ENCODE results near the gene SVIL.
"Not testable (repeated sequence)": the region's sequence is repeated elsewhere in the genome, so short reads cannot be mapped to it uniquely, and the experiment has no call there.

The SVIL gene

DNA sequence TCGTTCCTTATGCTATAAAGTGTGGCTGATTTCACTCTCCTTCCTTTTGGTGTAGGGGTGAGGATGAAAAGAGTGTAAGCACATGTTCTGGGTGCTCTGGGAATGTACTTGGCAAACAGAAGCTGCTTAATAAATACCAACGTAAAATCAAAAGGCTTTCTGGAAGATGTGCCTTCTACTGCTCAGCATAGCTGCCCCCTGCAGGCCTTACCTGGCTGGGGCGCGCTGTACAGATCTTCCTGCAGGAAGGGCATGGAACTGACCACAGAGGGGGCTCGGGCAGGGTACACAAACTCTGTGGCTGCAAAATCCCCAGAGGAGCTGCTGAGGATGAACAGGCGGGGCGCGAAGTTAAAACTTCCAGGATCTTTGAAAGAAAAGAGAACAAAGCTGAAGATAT, 169.4 kb downstream of the SVIL start:
- no peak for DNase-seq (ENCODE audit: low read depth in 2 of 2, low spot score in 1 of 2)

GRCh38 chr10:29464671-29465171, 170.1 kb downstream of the SVIL start:
- DNase-seq (ENCODE audit: low read depth in 2 of 2, low spot score in 1 of 2), result not testable (repeated sequence)

DNA sequence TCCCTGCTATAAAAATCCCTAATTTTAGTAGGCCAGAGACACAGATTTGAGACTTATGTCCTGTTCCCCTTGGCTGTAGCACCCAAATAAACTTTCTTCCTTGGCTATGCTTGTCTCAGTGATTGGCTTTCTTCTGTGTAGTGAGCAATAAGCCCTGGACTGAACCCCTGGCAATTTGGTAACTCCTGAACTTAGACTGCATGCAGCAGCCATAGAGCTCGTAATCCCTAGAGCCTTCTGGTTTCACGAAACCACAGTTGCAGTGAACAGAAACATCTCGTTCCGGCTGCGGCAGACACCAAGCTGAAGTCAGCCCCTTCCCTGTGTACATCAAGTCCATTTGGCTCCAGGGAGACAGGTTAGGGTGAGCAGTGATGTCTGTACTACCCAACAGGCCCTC, 173.7 kb downstream of the SVIL start:
- no peak for DNase-seq (ENCODE audit: low read depth in 2 of 2, low spot score in 1 of 2)

GRCh38 chr10:29458190-29458589, 176.6 kb downstream of the SVIL start:
- DNase-seq (ENCODE audit: low read depth in 2 of 2, low spot score in 1 of 2), result not testable (repeated sequence)

DNA sequence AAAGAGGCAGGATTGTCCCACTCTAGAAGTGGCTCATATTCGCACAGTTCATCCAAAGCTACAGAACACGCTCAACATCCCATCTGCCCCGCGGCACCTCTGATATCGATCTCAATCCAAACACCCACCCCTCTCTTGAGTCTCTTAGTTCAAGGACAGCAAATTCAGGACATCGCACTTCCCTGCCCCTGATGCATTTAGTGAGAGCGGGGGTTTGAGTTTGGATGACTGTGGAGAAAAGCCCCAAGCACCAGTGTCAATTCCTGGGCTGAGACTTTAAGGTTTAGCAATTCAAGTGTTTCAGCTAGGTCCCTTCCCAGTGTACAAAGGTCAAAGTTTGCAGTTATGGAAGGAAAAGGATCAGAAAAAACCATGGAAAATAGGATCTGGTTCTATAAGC, 179.7 kb downstream of the SVIL start:
- no peak for DNase-seq (ENCODE audit: low read depth in 2 of 2, low spot score in 1 of 2)

DNA sequence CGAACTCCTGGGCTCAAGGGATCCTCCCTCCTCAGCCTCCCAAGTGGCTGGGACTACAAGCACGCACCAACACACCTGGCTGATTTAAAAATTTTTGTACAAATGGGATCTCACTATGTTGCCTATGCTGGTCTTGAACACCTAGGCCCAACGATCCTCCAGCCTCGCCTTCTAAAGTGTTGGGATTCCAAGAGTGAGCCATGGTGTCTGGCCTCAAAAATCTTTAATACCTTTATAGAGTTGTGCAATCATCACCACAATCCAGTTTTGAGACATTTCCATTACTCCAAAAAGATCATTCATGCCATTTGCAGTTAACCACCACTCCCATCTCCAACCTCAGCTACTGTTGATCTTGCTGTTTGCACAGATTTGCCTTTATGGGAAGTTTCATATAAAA, 180.5 kb downstream of the SVIL start:
- no peak for DNase-seq (ENCODE audit: low read depth in 2 of 2, low spot score in 1 of 2)

- no peak for DNase-seq (ENCODE audit: low read depth in 2 of 2, low spot score in 1 of 2)
These were observed 182.2 kb downstream of the SVIL start for GRCh38 chr10:29452546-29452945.

DNA sequence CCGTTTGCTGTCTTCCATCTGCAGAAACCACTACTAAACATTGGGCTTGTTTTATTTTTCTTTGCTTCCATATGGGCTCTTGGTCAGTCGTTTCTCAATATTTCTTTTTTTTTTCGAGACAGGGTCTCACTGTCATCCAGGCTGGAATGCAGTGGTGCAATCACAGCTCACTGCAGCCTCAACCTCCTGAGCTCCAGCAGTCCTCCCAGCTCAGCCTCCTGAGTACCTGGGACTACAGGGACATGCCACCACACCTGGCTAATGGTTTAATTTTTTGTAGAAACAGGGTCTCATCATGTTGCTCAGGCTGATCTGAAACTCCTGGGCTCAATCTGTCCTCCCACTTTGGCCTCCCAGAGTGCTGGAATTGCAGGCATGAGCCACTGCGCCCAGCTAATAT, 182.8 kb downstream of the SVIL start:
- DNase-seq (ENCODE audit: low read depth in 2 of 2, low spot score in 1 of 2), result no peak

DNA sequence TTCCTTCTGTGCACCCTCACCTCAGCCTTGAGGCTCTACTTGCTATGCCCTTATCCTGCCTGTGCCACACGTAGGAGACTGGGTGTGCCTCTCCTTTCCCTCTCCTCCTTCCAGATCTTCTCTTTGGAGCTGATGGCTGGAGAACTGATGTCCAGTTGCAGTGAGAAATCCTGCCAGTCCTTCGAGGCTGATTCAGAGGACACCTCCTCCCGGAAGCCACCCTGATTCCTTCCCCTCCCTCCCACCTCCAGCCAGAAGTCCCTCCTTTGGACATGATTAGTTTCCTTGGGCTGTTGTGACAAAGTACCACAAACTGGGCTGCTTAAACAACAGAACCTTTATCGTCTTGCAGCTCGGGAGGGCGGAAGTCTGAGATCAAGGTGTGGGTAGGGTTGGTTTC, 184.4 kb downstream of the SVIL start:
- no peak for DNase-seq (ENCODE audit: low read depth in 2 of 2, low spot score in 1 of 2)

- peak; percentile 24 to 58 for DNase-seq (ENCODE audit: low read depth in 2 of 2, low spot score in 1 of 2)
These were observed 185.8 kb downstream of the SVIL start for GRCh38 chr10:29448756-29449592.

- DNase-seq (ENCODE audit: low read depth in 2 of 2, low spot score in 1 of 2), result no peak
These were observed 186.6 kb downstream of the SVIL start for GRCh38 chr10:29448125-29448524.

DNA sequence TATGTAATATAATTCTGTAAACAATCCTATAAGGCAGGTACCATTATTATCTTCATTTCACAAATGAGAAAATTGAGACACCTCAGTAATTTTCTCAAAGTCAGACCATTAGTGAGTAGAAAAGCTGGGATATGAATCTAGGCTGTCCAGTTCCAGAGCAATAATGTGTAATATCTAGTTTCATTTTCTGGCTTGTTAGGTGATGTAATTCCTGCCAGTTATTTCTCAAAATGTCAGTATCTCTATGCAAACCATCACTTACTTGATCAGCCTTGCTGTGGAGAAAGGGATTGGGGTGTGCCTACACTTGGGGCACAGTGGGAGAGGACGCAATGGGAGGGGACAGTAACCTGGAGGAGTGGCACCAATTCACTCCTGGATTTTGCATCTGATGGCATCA, 188.4 kb downstream of the SVIL start:
- no peak for DNase-seq (ENCODE audit: low read depth in 2 of 2, low spot score in 1 of 2)

GRCh38 chr10:29443745-29444523, 190.8 kb downstream of the SVIL start:
- no peak for DNase-seq (ENCODE audit: low read depth in 2 of 2, low spot score in 1 of 2)

DNA sequence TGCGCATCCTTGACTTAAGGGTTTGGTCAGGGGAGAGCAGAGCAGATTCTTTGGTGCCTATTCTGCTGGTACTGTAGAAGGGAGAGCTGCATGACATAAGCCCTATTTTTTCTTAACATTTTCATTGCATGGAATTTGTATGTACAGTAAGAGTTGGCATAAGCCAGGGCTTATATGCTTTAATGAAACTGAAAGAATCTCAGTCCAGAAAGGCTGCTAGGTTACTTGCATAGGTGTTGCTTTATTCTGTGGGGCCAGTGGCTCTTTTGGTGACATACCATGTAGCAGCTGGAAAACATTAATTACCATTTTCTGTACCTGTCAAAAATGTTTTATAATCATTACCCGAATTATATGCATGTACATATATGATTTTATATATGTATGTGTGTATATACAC, 193.8 kb downstream of the SVIL start:
- no peak for DNase-seq (ENCODE audit: low read depth in 2 of 2, low spot score in 1 of 2)

DNA sequence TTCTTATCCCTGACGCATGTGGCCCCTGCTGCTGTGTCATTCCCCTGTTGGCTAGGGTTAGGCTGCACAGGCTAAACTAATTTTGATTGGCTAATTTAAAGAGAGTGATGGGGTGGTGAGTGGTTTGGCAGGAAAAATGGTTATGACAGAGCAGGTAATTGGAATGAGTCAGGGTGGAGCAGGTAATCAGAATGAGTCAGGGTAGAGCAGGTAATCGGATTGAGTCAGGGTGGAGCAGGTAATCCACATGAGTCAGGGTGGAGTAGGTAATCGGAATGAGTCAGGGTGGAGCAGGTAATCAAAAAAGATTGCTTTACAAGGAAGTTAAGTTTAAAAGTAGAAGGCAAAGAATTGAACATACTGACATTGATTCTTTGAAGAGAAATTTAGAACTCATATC, 195.8 kb downstream of the SVIL start:
- not testable (repeated sequence) for DNase-seq (ENCODE audit: low read depth in 2 of 2, low spot score in 1 of 2)

DNA sequence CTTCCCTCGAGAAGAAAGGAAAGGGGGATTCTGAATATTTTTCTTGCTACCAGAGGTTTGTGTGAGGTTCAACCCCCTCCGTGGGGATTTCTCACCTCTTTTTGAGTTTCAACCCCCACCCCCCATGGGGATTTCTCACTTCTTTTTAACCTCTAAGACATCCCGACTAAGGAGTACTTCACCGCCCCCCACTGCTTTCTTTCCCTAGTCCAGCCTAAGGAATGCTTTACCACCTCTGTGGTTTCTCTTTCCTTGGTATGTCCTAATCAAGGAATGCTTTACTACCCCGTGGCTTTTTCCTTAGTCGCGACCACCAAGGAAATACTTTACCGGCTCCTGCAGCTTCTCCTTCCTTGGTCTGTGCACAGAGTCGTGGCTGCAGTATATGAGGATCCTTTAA, 196.5 kb downstream of the SVIL start:
- no peak for DNase-seq (ENCODE audit: low read depth in 2 of 2, low spot score in 1 of 2)

- DNase-seq (ENCODE audit: low read depth in 2 of 2, low spot score in 1 of 2), result no peak
These were observed 196.9 kb downstream of the SVIL start for GRCh38 chr10:29437871-29438270.

- DNase-seq (ENCODE audit: low read depth in 2 of 2, low spot score in 1 of 2), result no peak
These were observed 198.8 kb downstream of the SVIL start for GRCh38 chr10:29435809-29436501.

DNA sequence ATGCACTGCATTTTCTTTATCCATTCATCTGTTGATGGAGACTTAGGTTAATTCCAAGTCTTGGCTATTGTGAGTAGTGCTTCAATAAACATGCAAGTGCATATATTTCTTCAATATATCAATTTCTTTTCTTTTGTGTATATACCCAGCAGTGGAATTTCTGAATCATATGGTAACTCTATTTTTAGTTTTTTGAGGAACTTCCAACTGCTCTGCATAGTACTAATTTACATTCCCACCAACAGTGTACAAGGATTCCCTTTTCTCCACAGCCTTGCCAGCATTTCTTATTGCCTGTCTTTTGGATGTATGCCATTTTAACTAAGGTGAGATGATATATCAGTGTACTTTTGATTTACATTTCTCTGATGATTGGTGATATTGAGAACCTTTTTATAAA, 200.7 kb downstream of the SVIL start:
- DNase-seq (ENCODE audit: low read depth in 2 of 2, low spot score in 1 of 2), result no peak

- no peak for DNase-seq (ENCODE audit: low read depth in 2 of 2, low spot score in 1 of 2)
These were observed 203.1 kb downstream of the SVIL start for GRCh38 chr10:29431711-29432110.

- DNase-seq (ENCODE audit: low read depth in 2 of 2, low spot score in 1 of 2), result no peak
These were observed 204.7 kb downstream of the SVIL start for GRCh38 chr10:29430101-29430500.

GRCh38 chr10:29428486-29428885, 206.3 kb downstream of the SVIL start:
- no peak for DNase-seq (ENCODE audit: low read depth in 2 of 2, low spot score in 1 of 2)
